NCI-H2196 (cell line): ENCODE measurements around the gene PDSS2.
"Not testable (repeated sequence)": the region's sequence is repeated elsewhere in the genome, so short reads cannot be mapped to it uniquely, and the experiment has no call there.

Source experiments
- DNase-seq: peaks from one replicate; lab custom pipeline; 2025; ENCODE audit not compliant: unreplicated experiment; lab: John Stamatoyannopoulos, UW

PDSS2 gene

DNA sequence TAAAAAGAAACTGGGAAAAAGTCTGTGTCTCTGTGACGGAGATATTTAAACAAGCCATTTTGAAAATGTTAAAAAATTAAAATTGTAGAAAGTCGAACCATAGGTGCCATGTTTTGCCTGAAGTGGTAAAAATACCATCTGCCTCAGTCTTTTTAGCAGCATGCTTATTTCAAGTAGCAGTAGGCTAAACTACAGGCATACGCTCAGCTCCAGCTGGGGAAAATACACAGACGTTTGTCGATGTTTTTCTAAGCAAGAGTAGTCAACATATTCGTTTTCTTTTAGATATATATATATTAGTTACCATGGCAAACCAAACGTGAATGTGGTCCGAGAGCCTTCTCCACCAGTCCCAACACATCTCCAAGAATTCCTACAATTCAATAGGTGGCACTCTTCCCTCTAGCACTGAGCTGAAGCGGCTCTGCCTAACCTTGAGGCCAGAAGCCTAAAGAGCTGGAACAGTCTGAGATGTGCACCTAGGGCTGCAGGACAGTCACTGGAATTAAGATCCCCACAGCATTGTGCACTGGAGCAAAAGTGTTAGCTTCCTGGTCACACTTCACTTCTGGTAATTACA, 273.9 kb downstream of the PDSS2 start:
- DNase-seq, result peak; percentile 58

DNA sequence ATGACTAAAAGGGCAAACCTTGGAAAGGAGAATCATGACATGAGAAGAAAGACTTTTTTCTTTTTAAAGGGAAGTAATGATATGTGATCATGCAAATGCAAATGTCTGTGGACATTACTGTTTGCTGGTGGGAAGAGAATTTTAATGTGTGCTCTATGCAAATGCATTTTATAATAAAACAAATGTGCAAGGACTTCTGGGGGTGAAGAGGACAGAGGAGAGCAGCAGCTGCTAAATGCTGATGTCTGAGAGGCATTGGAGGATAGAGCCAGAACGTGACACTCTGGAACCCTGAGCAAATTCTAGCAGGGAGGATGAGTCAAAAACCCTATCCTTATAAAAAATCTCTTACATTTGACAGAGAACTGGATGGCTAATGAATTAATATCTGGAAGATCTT, 274.9 kb downstream of the PDSS2 start:
- DNase-seq, result no peak

DNA sequence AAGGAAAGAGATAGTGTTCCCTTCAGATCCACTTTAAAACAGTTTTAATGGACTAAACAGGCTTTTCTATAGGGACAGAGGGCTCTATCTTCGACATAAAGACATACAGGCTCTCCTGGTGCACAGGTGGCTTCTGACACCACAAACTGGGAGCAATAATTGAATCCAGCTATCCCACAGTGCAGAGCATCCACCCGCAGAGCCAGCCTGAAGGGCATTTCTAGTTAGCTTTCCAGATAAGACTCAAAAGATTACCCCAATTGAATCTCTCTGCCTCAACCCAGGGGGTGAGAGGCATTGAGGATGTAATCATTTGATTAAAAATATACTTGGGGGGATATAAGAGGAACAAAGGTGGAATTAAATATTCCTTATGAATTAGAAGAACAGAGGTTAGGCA, 279.3 kb downstream of the PDSS2 start:
- DNase-seq, result no peak

DNA sequence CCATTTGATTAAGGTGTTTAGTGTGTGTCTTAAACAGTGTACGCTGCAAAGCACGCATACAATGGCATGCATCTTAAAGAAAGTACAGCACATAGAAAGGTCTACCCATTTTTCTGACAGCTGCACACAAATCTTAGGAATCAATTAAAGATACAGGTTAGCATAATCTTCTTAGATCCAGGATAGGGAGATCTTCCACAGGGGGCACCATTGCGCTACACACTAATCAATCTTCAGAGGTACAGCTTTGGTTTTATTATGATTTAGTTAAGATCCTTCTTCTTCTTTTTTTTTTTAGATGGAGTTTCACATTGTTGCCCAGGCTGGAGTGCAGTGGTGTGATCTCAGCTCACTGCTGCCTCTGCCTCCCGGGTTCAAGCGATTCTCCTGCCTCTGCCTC, 280.4 kb downstream of the PDSS2 start:
- no peak for DNase-seq

DNA sequence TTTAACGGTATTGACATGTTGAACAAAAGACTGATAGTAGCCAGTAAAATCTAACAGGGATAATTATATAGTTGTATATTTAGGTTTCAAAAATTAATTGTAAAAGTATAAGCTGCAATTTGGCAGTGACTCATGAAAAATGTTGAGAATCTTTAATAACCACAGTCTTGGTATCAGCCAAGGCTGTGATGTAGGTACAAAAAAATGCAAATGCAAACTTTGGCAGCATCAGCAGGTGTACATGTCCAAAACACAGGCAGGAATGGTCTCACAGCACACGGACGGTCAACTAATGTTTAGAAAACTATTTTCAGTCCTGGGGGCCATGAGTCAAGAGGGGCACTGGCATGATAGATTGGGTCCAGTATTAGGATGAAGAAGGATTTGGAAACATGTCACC, 285.6 kb downstream of the PDSS2 start:
- DNase-seq, result no peak

DNA sequence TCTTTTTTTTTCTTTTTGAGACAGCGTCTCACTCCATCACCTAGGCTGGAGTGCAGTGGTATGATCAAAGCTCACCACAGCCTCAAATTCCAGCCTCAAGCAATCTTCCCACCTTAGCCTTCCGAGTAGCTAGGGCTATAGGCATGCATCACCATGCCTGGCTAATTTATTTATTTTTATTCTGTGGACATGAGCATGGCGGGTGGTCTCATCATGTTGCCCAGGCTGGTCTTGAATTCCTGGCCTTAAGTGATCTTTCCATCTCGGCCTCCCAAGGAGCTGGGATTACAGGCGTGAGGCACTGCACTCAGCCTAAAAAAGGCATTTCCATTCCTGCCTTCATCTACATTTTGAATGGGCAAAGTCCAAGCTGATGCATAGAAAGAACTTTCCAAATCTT, 287.9 kb downstream of the PDSS2 start:
- DNase-seq, result no peak

DNA sequence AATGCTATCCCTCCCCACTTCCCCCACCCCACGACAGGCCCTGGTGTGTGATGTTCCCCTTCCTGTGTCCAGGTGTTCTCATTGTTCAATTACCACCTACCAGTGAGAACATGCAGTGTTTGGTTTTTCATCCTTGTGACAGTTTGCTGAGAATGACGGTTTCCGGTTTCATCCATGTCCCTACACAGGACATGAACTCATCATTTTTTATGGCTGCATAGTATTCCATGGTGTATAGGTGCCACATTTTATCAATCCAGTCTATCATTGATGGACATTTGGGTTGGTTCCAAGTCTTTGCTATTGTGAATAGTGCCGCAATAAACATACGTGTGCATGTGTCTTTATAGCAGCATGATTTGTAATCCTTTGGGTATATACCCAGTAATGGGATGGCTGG, 295.1 kb downstream of the PDSS2 start:
- not testable (repeated sequence) for DNase-seq

DNA sequence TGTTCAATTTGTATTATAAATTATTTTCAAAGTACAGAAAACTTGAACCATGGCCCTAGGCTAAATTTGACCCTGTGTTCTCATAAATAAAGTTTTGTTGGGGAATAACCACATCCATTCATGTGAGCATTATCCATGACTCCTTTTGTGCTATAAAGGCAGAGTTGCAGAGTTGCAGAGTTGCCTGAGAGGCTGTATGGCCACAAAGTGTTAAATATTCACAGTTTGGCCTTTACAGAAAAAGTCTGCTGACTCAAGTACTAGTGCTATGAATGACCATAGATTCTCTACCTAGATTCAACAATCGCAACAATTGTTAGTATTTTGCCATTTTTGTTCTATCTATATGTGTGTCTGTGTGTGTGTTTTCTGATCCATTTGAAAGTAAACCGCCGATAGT, 297.8 kb downstream of the PDSS2 start:
- DNase-seq, result no peak

DNA sequence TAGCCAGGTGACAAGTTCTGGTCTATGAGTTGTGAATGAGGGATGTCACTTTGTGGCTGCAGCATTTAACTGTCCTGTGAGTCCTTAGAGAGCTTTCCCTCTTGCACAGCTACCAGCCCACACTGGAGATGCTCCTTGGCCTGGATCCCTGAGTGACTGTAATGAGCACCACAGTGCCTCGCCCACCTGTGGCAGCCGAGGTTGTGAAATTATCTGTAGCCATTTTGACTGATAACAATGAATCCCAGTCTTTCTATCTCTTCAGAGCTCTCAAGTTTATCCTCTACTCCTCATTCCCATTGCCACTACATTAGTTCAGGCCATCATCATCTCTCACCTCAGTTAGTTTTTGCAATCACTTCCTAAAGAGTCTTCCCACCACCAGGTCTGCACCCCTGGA, 302.7 kb downstream of the PDSS2 start:
- no peak for DNase-seq

DNA sequence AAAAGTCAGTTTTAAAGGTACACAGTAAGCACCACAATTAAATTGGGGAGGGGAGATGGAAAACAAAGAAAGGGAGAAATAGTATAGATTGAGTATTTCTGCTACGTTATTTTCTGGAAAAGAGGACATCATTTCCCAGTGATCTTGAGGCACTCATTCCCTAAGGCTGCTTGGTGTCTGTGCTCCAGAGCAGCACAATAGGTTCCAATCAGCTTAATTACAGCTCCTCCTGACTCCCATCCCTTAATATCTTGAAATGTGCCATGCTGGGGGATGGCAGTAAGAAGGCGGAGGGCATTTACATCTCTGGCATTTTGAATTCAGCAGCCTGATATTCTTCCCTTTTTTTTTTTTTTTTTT, 304.6 kb downstream of the PDSS2 start:
- peak; percentile 71 for DNase-seq

DNA sequence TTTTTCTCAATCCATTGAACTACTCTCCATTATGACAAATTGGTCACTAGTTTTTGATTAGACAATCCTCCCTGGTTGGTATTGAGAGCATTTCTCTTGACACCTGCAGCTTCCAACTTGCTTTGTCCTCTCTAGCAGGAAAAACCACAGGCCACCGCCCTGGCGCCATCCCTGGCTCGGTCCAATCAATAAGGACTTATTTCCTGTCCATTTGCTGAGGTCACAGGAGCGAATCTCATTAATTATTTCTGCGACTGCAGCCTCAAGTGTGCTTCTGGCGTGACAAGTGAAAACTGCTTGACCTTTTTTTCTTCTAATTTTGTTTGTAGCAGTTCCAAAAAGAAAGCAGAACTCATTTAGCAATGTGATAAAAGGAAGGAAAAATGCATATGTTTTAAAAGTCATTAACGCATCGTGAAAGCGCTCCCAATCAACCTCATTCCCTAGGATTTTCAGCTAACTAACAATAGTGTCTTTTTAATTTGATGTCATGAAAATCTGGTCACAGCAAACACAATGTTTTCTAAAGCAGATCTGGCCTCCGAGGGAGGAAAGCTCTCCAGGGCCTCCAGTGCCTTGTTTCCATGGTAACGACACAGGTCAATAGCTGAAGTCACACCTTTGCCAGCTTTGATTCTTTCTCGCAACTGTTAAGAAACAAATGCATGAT, 305.1 kb downstream of the PDSS2 start:
- DNase-seq, result peak; percentile 98

DNA sequence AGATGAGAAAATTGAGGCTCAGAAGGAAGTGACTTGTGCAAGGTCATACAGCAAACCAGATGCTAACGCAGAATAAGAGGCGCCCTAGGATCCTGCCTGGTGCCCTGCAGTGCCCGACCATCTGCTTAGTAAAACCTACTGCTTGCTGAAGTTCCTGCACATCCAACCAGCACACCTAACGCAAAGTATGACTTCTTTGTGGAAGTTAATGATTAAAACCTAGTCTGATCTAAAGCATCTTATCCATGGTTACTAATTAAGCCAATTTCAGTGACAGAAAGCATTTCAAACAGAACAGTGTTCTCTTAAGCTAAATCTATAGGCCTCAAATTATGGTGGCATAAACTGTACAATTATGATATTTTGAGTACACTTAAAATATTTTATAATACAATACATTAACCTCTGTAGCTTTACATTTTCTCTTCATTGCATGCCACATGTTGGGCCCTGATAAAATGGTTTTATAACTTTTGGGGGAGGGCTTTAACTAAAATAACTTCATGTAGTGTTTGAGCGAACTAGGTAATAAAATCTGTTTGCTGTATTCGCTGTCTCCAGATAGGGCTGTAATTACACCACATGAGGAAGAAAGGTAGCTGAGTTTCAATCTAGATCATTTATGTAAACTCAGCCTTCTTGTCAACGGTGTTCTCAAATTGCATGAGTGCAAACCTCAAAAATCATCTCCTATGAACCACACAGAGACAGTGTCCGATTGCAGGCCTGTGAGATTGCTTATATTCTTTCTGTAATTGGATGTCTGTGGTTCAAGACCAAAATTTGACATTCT, 306.5 kb downstream of the PDSS2 start:
- DNase-seq, result peak; percentile 79

DNA sequence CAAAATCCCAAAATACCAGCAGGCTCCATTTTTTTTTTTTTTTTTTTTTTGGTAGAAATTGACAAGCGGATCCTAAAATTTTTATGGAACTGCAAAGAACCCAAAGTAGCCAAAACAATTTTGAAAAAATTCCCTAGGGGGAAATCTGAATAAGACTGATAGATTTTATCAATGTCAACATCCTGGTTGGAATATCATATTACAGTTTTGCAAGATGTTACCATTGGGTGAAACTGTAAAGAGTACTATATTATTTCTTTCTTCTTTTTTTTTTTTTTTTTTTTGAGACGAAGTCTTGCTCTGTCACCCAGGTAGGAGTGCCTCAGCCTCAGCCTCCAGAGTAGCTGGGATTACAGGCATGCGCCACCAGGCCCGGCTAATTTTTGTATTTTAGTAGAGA, 314.7 kb downstream of the PDSS2 start:
- no peak for DNase-seq

DNA sequence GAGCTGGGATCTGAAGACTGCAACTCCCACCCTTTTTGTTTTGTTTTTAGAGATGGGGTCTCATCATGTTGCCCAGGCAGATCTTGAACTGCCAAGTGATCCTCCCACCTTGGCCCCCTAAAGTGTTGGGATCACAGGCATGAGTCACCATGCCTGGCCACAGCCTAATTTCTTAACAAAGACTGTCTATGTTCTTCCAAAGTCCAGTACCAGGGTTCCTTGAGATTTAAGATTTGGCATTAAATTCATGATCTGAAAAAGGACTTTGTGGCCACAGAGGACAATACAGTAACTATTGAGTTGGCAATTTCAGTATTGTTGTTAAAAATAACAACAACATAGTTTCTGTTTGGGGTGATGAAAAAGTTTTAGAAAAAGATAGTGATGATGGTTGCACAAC, 315.4 kb downstream of the PDSS2 start:
- no peak for DNase-seq

DNA sequence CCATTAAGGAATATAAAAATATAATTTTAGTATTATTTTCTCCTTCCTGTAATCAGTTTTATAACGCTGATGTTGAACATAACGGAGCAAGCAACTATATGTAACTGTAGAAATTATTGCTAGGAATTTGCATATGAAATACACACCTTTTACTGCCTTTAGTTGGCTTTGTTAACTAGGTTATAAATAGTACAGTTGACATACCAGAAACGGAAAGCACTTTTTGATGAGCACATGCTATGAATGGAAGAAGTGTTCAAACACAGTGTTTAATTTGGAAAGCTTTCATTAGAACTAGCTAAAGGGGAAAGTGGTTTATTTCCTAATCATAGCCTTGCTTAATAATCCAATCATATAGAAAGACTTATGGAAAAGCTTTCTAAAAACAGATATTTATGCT, 318.8 kb downstream of the PDSS2 start:
- DNase-seq, result no peak

DNA sequence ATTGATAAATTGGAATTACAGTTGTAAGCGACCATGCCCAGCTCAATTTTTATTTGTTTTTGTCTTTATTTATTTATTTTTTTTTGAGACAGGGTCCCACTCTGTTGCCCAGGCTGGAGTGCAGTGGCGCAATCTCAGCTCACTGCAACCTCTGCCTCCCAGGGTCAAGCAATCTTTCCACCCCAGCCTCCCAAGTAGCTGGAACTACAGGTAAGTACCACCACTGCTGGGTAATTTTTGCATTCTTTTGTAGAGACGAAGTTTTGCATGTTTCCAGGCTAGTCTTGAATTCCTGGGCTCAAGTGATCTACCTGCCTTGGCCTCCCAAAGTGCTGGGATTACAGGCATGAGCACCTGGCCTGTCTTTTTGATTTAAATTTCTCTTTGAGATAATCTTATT, 323.0 kb downstream of the PDSS2 start:
- DNase-seq, result not testable (repeated sequence)

DNA sequence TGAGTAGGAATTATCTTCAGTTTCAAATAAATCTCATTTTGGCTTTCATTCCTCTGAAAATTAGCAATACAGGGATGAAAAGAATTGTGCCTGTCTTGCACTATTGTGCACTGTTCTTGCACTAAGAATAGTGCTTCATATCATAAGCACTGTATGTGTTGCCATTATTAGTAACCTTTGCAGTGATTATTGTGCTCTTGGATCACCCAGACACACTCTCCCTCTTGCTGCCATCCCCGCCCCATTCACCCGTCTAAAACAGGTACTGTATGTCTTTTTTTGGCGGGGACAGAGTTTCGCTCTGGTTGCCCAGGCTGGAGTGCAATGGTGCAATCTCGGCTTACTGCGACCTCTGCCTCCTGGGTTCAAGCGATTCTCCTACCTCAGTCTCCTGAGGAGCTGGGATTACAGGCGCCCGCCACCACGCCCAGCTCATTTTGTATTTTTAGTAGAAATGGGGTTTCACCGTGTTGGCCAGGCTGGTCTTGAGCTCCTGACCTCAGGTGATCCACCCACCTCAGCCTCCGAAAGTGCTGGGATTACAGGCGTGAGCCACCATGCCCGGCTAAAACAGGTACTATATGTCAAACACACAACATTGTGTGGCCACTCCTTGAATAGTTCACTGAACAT, 324.2 kb downstream of the PDSS2 start:
- not testable (repeated sequence) for DNase-seq

DNA sequence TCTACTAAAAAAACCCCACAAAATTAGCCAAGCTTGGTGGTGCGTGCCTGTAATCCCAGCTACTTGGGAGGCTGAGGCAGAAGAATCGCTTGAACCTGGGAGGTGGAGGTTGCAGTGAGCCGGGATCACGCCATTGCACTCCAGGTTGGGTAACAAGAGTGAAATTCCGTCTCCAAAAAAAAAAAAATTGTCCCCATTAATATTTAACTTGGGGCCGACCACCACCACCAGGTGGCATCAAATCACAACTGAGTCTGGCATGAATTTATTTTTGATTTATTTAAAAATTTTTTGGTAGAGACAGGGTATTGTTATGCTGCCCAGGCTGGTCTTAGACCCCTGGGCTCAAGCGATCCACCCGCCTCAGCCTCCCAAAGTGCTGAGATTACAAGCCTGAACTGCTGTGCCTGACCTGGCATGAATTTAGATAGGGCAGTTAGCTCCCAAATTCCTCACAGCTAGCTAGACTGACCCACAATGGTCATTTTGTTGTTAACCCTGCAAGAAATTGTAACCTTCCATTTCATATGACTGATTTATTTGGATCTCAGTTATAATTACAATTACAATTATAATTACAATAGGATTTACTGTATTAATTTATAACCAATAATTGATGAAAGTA, 326.9 kb downstream of the PDSS2 start:
- DNase-seq, result peak; percentile 71

DNA sequence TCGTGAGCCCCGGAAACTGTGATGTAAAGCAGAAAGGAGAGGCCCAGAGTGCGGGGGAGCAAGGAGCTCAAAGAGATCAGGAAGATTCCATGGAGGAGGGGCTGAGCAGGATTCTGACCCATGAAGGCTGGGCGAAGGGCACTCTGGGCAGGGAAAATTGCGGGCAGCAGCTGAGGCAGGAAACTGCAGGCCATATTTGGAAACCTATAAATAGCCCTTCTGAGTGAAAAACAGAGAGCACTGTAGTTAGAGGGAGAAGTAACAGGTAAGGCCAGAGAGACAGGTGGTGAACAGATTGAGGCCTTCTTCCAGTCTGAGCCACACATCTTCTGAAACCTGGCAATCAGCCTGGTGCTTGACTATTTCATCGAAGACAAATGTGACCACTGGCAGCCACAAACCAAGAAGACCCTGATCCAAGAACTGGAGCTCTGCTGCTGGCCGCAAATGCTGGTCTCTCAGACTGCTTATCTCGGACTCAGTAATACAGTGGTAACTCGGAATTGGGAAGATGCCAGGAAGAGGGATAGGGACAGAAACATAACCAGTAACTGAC, 329.9 kb downstream of the PDSS2 start:
- peak; percentile 56 for DNase-seq

DNA sequence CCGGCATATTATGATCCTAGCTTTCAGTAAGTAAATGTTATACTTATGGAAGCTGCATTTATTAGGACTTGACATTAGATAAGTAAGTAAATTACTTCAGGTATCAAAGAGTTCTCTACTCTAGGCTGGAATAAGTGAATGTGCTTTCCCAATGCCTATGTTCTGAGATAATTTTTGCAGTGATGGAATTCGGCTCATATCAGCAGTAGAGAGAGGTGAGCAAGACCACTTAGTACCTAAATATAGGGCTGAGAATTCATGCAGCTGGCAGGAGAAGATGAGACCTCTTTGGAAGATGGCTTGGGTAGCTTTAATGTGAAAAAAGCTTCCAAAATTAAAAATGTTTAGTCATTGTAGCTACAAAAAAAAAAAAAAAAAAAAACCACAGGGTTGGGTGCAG, 330.8 kb downstream of the PDSS2 start:
- no peak for DNase-seq

DNA sequence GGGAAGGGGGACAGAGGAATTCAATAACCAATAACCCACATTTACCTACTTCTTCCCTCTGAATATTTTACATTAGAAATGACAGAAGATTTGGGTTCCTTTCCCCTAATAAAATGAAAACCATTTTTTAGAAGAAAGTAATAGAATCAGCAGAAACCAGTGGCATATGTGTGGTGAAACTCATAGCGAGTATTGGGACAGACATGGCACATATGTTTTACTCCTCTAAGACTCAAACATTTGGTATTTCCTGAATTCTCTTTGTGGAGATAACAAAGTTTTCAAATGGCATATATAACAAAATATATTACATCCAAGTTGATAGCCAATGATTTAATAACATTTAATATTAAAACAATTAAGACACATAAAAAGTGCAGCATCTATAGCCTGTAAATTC, 331.2 kb downstream of the PDSS2 start:
- no peak for DNase-seq
